Mesenteric fat pad (tissue), 1 donor: ENCODE data around the gene RBMS1. TPM values are rescaled to one million over a fixed set of nuclear protein-coding genes. Genes with fewer than 3 reads are reported as not detected.
"Not testable (repeated sequence)": the region's sequence is repeated elsewhere in the genome, so short reads cannot be mapped to it uniquely, and the experiment has no call there.

Source experiments
- DNase-seq: peaks from one replicate; pipeline ENCODE4 v3.0.0-alpha.2; 2020; ENCODE audit warnings: low spot score
- total RNA-seq: library from RNA; stranded (reverse); fragmentation: NEBNext Ultra II Directional; extraction: Animal tissue kit (Norgen Biotek cat#: 25700); gene quantifications from one replicate; pipeline ENCODE4 v1.2.1, GENCODE V29; 2021
- donor health status: DM: yes; HTN: yes; CAD: no.

The RBMS1 gene
- total RNA-seq, 1 donor from 2014 or later, result 144 TPM

DNA sequence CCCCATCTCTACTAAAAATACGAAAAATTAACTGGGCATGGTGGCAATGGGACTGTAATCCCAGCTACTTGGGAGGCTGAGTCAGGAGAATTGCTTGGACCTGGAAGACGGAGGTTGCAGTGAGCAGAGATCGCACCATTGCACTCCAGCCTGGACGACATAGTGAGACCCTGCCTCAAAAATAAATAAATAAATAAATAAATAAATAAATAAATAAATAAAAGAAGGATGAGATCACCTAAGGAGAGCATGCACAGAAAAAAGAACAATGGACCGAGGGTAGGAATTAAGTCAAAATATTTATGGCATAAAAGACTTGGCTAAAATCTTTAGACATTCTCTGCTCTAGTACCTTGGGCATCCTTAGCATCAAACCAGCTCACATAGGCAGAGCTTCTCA is 8.9 kb upstream of the RBMS1 start:
- DNase-seq, result no peak

DNA sequence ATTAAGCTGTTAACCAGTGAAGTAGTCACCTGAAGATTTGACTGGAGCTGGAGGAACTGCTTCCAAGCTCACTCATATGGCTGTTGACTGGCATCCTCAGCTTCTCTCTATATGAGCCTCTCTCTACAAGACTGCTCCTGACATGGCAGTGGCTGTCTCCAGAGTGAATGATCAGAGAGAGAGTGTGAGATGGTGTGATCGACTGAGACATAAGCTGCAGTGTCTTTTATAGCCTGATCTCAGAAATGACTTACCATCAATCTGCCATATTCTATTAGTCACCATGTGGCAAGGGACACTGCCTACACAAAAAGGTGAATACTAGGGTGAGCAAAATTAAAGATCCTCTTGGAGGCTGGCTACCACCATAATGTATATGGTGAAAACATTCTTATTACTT is 7.8 kb upstream of the RBMS1 start:
- DNase-seq, result no peak

DNA sequence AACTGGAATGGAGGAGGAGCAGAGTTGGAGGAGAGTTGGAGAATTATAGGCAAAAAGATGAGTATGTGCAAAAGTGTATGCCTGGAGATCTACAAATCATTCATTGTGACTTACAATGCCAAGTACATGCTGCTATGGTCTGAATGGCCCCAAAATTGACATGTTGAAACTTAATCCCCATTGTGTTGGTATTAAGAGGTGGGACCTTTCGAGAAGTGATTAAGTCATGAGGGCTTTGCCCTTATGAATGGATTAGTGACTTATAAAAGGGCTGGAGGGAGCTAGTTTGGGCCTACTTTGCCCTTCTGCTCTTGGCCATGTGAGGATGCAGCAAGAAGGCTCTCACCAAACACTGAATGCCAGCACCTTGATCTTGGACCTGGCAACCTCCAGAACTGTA is 6.3 kb upstream of the RBMS1 start:
- no peak for DNase-seq

DNA sequence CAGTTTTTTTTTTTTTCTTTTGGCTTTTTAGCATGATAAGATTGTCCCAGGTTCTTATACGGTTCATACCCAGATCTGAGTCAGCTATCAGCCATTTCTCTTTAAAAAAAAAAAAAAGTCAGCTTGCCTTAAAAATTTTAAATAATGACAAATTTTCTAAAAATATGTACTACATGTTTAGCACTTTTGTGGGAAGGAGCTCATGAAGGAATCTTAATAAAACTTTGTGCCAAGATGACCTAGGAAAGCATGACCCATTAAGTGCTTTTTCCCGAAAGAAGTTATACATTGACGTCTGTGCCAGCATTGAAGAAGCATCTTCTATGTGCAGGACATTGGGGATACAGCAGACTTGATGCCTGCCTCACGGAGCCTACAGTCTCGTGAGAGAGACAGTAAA is 4.5 kb upstream of the RBMS1 start:
- no peak for DNase-seq

DNA sequence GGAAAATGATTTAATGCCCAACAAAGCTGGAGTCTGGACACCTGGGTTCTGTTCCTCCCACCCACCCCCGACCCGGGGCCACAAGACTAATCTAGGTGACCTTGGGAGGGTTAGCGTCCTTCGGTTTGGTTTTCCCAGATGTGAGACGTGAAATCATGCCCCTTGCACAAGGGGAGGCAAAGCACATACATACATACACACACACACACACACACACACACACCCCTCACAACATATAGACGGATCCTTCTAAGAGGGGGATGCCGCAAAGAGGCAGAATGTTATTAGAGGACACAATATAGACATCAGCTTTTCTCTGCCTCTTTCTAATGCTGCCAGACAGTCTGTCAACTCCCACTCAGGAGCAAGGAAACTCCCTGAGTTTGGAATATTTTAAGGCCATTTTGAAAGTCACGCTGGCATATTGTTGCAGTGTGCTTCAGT is 616 bp upstream of the RBMS1 start:
- DNase-seq, result no peak

DNA sequence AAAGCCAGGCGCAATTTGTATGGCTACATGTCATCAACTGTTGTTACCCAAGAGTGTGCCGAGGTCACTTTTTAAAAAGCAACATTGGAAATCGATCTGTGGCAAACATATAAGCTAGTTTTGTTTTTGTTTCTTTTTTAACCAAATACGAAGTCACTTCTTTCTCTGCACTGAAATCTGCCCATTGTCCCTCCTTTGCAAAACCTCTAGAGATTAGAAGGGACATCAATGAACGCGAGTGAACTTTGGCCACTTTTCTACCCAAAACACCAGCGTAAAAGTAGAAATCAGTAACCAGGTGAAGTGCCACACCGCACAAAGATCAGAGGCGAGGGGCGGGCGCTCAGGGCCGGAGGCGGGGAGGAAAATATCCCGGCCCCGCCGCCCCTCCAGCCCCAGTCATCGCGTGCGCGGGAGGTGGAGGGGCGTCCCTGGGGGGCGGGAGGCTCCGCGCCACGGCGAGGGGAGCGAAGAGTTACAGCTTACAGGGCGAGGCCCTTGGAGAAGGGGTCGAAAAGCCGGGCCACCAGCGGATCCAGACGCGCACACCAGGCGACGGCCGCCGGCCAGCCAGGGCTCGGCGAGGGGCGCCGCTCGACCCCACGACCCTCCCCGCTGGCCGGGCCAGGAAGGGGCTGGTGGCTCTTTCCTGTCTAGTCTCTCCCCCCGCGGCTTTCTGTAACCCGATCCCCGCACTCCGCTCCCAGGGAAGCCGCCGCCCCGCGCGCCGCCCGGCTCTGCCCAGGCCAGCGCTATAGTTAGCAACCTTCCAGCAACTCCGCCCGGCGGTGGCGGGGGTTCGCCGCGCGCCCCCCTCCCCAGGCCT is 993 bp downstream of the RBMS1 start:
- DNase-seq, result no peak

DNA sequence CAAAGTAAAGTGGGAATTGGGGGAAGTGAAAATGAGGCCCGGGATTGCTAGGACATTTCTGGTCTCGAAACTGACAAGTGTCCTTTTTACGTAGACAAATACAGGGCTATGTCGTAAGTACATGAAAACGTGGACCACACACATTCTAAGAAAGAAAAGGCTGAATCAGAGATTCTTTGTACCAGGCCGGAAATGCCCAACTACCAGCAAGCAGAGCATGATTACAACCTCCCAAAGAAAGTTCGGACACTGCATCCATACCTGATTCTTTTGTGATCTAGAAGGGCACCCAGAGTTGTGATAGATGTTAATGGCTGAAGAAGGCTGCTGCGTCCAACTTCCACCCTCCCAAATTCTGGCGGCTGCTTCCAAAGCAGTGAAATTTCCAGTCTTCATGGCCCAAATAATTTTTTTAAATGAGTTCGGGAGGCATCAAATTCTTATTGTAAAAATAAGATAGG is 1.7 kb downstream of the RBMS1 start:
- DNase-seq, result no peak

DNA sequence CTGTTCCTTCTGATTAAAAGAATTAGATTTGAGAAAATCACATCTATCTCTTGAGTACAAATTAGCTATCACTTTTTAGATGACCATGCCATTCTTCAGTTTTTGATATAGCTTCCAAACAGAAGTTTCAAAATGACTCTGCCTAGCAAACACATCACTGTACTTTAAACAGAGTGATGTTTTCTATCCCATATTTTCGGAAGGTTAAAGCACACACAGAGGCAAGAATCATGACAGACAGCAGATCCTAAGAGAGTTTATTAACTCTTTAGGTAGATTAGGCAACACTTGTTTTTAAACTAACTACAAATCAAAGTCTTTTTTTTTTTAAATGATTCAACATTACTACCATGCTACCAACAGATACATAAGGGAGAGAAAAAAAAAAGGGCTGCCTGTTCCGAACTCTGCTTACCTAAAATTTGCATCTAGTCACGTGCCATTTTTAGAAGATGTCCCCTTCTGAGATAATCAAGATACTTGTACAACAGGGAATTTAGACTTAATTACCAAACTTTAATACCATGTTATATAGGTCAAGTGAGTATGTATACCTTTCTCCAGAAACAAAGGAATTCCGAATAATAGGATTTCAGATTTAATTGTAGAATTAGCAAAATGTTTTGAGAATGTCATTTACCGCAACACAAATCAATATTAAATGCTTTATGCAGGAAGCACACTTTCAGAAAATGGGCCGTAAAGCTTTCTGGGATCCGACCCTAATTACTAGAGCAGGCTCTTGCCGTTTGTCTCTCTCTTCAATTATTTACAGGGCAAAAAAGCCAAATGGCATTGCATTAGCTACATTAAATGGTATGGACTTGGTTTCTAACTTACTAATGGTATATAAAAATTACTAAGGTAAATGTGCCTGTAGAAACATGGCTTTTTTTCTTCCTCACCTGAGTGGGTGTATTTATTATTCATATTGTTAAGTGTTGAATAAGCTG is 2.6 kb downstream of the RBMS1 start:
- DNase-seq, result no peak

DNA sequence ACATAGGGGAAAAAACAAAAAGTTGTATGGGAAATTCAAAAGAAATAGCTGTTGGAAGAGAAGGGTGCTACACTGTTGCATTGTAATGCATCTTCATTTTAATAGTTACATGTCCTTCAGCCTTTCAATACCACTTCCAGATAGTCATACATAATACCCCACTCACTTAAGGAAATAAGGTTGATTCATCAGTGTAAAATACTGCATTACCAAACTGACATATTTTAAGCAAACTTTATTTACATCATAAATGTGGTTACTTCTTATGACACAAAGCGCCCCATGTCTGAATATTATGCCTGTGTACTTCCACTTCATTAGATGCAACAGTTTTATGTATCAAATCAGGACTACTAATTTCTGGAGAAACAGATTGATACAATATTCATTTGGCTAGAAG is 4.5 kb downstream of the RBMS1 start:
- no peak for DNase-seq

DNA sequence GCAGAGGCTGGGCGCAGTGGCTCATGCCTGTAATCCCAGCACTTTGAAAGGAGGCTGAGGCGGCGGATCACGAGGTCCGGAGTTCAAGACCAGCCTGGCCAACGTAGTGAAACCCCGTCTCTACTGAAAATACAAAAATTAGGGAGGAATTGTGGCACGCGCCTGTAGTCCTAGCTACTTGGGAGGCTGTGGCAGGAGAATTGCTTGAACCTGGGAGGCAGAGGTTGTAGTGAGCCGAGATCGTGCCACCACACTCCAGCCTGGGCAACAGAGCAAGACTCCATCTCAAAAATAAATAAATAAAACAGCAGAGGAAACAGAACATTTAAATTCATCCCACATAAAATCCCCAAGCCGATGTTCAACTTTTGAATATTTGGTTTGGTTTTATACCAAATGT is 5.3 kb downstream of the RBMS1 start:
- DNase-seq, result not testable (repeated sequence)

DNA sequence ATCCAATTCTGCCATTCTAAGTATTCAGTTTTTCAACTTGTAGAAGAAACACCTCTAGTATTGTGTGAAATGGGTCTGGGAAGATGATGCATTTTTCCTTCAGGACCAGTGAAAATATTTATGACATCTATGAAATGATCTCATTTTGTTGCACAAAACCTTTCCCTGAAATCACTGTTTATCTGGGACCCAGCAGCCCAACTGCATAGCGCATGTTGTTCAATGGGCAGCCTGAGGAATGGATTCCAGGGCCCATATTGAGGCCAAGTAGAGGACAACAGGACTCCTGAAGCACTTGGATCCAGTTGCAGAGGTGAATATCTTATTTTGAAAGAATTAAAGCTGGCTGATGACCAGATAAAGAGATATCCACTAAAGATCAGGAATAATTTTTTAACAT is 7.3 kb downstream of the RBMS1 start:
- no peak for DNase-seq

DNA sequence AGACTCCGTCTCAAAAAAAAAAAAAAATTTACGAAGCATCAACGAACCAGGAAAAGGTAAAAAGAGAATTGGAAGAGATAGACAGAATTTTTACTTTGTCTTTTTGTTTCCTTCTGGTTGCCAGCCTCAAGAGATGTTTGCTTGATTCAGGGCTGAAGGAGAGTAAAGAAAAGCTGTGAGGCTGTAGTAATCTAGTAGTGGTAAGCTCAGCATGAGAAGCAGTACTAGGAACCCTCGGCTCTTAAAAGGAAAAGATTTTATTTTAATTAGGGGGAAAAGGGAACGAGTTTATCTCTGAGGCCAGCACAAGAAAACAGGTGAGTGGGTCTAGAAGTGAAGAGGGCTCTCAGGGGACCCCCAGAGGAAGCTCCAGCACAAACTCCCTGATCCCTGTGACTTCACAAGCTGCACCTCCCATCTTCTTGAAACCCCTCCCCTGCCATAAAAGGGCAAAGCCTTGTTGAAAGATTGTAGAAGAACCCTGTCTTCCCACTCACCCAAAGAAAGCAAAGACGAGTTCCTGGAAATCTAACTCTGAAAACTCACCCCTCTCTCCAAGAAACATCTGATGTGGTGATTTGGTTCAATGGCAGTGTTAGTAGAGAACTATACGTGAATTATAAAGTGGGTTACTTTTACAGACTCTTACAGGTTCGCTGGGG is 8.6 kb downstream of the RBMS1 start:
- no peak for DNase-seq

DNA sequence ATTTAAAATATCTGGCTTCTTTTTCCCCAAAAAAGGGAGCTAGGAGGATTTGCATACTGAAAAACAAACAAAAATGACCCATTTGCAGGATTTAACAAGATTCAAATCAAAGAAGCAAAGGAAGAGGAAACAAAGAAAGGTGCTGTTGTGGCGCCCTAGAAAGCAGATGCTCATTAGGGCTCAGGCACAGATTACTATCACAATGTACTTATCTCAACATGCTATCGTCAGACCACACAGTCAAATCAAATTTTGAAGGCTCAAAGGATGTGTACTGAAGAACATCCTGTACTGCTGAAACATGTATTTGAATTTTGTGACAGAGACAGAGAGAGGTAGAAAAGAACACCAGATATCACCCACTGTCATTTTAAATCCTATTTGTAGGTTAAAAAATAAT is 10.9 kb downstream of the RBMS1 start:
- no peak for DNase-seq

DNA sequence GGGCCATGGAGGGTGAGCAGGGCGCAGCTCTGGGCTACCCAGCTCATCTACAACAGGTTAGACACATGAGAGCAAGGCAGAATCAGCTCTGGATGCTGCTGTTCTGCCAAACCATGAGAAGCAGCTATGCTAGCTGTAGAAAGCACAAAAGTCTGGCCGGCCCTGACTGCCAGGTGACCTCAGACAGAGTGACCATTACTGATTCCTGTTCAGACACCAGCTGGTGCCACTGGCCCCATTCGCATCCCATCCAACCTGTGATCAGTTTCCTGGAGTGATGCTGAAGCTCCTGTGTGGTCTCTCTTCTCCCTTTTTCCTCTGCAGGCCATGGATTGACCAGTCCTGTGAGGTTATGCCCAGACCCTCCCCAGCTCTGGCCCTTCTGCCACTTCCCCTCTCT is 14.3 kb downstream of the RBMS1 start:
- DNase-seq, result no peak

DNA sequence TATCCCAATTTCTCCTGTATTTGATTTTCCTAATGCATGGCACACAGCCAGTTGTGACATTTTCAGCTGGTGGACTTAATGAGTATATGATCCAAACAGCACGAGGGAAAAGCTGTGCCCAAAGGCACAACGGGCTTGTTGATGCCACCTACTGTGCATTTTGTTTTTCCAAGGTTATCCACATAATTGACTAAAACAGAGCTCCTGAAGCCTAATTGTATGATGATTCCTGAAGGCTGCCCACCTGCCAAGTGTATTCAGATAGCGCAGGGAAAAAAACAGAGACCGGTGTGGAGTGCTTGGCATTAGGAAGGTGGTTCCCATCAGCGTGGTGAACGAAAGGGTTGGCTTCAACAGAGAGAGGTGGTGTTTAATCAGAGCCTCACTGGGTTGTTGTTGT is 14.9 kb downstream of the RBMS1 start:
- DNase-seq, result no peak

DNA sequence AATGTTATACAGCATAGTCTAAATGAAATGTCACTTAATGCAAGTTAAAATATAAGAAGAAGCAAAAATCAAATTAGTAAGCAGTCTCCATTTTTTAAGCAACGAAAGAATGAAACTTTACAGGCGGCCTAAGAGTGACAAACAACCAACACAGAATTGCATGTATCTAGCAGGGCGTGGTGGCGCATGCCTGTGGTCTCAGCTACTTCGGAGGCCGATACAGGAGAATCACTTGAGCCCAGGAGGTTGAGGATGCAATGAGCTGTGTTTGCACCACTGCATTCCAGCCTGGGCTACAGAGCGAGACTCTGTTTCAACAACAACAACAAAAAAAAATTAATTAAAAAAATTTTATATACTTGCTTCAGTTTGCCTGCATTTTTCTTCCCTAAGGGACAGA is 16.6 kb downstream of the RBMS1 start:
- DNase-seq, result no peak

DNA sequence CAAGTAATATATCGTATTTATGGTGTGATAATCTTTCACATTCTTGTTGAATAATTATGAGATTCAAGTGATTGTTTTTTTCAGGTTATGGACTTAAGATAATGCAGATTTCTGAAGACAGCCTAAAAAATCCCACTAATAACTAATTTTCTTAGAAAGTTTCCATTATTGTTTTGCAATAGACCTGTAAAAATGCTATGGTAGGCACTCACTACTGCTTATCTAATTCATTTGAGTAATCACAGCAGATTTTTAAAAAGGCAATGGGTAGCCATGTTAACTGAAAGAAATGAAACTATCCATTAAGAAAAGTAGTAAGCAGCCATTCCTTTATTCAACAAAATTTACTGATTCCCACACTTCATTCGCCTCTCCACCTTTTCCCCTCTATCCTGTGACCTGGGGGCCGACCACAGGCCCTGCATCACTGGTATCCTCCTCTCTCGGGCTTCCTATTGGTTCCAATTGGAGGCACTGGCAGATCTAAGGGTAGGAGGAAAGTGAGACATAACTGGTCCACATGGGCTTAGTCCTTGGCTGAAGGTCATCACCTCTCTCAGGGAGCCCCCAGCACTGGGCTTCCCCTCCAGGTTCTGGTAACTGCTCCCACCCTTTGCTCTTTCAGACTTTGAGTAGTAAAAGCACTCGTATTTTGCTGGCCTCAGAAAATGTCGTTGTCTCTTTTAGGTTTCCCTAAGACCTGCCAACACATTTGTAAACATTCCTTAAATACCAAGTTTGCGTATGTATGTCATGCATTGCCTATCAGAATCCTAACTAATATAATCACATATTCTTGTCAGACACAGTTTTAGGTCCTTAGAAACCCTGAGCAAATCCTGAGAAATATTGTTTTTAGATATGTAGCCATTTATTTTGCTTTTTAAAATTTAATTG is 18.5 kb downstream of the RBMS1 start:
- no peak for DNase-seq

DNA sequence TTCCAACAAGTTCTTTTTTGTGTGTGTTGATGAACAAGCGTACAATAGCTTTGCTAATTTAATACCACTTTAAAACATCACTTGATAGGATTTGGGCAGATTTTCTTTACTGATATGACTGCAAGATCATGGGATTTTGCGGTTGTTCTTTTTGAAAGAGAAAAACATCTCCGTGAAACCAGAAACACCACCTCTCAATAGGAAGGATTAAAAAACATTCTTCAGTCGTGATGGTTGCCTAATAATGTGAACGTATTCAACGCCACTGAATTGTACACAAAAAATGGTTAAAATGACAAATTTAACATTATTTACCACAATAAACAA is 19.3 kb downstream of the RBMS1 start:
- DNase-seq, result no peak

DNA sequence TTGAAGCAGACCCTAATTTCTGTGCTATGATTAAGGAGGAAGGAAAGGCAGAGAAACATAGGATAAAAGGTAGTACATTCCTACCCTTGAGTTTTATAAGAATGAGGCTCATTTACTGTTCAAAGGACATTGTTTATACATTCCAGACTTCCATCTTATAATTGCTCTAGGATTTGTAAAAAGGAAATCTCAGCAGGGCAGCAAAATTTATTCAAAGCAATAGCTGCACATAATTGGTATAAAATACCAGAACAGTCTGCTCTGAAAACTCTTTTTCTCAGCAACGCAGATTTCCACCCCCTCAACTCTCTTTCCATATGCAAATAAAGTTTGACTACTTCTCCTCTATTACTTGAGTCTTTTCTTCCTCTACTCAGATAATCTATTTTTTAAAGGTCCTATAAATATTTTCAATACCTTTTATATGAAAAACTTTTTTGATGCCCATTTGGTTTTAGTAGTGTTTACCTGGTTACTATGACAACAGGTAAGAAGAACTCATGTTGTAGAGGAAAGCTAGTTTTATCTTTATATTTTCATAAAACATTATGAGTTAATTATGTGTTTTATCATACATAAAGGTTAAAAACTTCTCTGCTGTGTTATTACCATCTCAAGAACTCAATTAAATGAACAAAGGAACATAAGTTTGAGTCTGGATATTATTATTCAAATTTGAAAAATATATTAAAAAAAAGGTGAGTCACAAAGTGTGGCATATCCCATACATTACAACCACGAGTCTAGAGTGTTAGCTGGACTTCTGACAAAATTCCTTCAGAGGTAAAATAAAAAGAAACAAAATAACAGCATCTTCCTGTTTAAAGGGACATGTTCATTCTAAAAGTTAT is 19.9 kb downstream of the RBMS1 start:
- no peak for DNase-seq

DNA sequence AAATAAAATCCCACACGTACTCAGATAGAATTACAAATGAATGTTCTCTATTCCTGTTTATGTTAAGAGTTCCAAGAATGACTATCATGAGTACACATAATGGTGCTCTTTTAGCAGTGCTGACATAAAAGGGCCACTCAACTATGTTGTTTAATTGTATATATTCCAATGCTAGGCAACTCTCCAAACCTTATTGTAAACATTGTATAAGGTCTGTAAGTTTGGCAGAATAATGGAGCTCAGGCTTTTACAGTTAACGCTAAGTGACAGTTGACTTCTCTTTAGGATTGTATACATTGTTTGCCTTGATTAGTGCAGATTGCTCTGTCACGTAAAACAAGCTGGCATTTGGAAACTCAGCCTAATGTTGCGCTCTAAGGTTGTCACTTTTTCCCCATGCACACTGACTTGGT is 20.8 kb downstream of the RBMS1 start:
- no peak for DNase-seq
